ENCODE measurements around the gene FUCA2.

Gene FUCA2, protein sequence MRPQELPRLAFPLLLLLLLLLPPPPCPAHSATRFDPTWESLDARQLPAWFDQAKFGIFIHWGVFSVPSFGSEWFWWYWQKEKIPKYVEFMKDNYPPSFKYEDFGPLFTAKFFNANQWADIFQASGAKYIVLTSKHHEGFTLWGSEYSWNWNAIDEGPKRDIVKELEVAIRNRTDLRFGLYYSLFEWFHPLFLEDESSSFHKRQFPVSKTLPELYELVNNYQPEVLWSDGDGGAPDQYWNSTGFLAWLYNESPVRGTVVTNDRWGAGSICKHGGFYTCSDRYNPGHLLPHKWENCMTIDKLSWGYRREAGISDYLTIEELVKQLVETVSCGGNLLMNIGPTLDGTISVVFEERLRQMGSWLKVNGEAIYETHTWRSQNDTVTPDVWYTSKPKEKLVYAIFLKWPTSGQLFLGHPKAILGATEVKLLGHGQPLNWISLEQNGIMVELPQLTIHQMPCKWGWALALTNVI

DNA sequence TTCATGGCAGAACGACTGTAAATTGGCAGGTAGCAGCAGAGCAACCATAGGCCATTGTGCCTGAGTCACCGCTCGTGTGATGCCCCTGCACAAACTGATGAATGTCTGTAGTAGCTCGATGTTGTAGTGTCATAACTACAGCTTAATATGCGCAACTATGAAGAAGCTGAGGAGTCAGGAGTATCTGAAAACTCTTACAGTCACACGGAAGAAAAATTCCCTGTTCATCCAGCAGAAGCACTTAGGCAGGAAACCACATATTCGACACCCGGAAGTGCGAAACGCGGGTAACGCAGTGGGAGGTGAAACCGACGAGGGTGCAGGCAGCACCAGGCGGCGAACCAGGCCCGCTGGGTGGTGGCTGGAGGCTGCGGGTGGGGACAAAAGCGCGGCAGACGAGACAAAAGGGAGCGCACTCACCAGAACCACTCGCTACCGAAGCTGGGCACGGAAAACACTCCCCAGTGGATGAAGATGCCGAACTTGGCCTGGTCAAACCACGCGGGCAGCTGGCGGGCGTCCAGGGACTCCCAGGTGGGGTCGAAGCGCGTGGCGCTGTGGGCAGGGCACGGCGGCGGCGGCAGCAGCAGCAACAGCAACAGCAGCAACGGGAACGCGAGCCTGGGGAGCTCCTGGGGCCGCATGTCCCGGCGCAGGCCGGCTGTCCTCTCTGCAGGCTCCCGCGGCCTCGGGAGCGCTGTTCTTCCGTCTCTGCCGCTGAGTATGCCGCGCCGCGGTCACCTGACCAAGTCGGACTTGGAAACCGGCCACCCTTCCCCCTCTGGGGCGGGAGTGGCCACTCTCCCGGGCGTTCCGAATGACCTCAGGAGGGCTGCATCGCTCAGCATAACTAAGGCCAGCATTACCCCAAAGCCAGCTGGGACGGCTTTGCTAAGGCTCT is at the start of gene FUCA2:
FUCA2 (minus strand) TSS at position 730 of the 901 bp plus-strand sequence; CDS start at position 644, 86 bp downstream.
- DNase-seq (ENCODE audit: low spot score) = peak; percentile 92

DNA sequence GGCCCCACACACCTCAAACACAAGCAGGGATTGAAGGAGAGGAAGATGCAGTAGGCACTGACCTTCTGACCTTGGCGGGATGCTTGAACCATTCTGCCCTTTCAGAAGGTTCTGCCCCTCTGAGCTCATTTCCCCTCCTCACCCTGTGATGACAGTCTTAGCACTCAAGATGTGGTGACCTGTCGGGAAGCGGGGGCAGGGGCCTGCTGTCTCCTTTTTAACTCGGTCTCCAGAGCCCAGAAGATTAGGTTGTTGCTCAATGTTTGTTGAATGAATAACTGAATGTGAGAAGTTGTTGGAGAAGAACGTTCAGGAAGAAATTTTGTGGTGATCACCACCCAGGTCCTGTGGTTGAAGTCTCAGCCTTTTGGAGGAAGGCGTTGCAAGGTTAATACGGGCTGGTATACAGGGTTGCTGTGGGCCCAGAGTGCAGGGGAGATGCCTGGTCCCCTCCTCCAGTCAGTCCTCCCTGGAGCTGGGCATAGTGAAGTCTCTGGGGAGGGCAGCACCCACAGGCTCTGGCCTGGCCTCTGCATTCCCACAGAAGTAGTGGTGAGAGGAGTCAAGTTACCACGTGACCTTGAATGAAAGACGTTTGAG is 49.7 kb upstream of the FUCA2 start:
- DNase-seq (ENCODE audit: low spot score) = no peak

DNA sequence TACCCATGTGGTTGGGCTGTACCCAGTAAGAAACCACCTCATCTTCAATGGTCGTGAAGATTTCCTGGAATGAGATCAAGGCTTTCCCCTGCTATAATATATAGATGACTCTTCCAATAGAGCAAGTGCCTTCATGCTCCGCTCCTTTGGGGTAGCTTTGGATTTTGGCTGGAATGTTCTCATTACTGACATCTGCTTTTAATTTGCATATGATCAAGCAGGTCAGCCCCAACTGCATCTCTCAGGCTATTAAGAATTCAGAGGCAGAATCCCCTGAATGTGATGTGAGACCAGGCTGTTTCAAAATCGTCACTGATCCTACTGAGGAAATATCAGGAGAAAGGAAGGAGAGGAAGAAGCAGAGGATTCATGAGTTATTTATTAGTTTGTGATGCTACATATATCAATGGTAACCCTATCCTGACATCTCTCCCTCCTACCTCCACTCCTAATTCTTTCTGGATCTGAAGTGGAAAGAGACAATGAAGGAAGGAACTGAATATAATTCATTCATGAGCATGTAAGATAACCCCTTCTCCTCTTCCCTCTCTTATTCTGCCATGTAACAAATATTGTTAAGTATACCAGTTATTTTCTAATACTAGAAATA is 47.6 kb upstream of the FUCA2 start:
- DNase-seq (ENCODE audit: low spot score) = no peak

DNA sequence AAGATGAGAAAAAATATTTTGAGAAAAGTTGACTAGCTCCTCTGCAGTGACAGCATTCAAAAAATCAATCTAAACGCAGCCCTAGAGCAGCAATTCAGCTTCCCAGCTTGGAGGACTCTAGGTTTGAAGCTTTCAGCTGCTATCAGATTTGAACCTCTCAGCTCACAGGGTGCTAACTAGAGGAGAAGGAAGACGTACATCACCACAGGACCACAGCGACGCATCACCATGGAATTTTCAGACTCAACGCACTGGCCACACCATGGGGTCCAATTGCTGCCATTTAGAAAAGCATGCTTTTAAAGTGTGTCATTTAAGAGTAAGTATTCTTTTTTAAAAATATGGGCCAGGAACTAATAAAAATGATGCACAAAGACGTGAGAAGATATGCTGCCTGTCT is 45.0 kb upstream of the FUCA2 start:
- peak; percentile 78 for DNase-seq (ENCODE audit: low spot score)

DNA sequence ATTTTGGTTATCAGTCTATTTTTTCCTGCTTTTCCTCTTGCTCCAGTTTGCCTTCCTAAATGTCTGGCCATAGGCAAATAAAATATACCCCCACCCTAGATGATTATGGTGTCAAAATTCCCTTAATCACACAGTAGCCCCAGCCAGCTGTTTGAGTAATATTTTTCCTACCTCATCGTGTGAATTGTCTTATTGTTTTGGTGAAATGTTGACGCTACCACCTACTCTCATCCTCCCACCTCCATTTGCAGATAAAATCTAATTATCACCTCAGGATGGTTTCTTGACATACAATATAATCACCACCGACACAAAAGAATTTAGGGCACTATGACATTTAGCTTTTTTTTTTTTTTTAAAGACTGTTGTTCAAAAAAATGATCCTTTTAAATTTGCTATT is 44.1 kb upstream of the FUCA2 start:
- no peak for DNase-seq (ENCODE audit: low spot score)

DNA sequence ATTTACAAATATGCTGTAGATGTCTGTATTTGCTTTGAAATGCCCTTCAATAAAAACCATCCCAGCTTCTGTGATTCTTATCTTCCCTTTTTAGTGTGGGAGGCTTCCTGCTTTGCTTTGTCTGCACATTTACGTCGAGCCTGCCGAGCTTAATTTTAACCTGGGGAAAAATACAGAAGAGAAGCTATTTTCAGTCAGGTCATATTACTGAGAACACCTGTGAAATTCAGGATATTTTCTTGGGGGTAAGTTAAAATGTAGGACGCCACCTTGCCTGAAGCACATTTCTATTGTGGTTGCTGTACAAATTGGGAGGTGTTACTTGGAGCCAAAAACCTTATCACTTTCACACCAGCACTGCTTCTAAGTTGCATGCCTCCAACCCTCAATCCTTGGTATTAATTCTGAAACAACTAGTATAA is 43.6 kb upstream of the FUCA2 start:
- no peak for DNase-seq (ENCODE audit: low spot score)

DNA sequence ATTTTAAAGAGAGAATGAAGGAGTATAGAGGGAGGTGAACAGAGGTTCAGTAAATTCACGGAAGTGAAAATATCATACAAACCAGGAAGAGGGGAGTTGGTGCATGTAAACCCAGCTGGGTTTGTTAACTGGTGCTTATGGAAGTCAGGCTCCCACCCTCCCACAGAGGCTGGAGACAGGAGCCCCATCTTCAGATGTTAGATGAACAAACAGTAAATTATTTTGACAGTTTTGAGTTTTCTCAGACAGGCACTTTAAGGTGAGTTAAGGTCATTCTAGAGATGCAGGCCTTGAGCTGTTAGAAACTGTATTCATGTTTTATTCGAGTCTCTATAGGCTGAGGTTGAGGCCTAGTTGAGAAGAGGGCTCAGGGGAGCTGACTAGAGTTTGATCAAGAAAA is 41.8 kb upstream of the FUCA2 start:
- DNase-seq (ENCODE audit: low spot score) = no peak

DNA sequence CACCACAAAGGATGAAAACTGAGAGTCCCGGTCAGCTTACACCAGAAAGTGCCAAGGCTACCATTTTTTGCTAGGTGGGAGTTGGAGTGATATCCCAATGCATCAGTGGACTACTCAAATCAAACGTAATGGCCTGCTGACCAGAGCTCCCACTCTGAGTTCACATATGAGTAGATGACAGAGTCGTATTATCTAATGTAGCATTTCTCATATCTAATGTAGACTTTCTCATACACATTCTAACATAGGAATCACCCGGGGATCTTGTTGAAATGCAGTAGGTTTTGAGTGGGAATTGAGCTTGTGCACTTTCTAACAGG is 38.4 kb upstream of the FUCA2 start:
- DNase-seq (ENCODE audit: low spot score) = no peak

DNA sequence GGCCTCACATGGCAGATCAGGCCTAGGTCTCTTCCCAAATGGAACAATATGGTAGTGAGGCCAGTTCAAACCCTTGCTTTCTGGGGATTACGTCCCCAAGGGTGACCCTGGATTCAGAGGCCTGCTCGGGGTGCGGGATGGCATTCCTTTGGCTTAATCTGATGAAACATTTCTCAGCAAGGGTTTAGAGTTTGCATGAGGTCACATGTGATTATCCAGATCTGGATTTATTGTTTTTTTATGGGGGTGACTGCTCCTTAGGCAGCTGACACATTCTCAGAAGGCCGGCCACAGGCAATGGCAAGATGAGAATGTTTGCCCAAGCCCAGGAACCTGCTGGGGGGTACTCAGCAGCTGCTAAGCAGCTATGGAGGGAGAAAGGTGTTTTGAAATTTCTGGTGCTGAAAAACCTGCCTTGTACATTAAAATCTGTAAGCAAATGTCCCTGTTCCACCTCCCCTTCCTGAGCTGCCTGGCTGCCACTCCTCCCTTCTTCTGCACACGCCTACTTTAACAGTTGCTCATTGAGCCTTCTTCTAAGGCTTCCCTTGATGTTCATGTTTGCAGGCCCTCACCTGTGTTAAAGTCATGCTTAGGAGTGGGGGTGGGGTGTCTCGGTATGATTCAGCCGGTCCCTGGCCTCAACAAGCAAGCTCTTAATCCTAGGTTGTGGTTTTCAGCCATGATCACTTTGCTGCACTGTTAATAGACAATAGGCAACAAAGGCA is 37.9 kb upstream of the FUCA2 start:
- DNase-seq (ENCODE audit: low spot score) = no peak

DNA sequence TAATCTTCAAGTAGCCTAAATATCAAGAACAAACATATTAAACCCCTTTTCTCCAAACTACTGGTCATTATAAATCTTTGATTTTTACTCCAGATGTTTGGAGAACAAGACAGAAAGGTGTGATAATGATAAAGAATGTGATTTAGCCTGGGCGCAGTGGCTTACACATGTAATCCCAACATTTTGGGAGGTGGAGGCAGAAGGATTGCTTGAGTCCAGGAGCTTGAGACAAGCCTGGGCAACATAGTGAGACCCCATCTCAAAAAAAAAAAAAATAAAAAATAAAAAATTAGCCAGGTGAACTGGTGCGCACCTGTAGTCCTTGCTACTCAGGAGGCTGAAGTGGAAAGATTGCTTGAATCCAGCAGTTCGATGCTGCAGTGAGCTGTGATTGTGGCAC is 35.1 kb upstream of the FUCA2 start:
- DNase-seq (ENCODE audit: low spot score) = no peak

DNA sequence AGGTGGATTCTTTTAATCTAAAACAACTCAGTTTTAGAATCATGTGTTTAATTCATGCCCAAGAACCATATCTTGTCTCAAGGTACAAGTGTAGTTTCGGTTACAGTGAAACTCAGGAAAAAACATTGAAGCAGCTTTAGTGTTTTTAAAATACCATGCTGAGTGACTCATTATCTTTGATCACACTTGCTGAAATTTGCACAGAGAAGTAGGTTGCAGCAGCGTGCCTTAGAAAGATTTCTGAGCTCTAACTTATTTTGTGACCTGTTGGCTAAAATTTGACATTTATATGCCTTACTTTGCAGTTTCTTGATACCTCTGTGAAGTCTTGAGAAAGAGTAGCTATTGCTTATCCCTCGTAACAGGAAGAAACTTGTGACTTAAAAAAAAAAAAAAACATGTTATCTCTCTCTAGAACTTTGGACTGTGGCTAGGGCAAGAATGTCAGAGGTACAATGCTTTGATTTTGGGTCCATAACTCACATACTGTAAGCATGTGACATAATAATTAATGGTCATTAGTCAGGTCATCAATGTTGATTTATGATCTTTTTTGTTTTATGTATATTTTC is 34.5 kb upstream of the FUCA2 start:
- peak; percentile 33 for DNase-seq (ENCODE audit: low spot score)

DNA sequence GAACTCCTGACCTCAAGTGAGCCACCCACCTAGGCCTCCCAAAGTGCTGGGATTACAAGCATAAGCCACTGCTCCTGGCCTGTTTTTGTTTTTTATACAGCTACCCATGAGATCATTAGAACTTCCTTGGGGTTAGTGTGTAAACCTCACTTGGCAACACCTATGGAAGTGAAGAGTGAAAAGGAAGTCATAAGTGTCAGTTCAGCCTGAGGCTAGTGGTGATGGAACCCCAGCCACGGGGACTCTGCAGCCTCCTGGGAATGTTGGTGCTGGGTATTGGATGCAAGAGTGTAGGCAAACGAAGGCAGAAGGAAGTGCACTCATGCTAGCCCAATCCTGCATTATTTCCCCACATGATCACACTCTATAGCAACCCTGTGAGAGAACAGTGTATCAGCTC is 33.6 kb upstream of the FUCA2 start:
- no peak for DNase-seq (ENCODE audit: low spot score)

DNA sequence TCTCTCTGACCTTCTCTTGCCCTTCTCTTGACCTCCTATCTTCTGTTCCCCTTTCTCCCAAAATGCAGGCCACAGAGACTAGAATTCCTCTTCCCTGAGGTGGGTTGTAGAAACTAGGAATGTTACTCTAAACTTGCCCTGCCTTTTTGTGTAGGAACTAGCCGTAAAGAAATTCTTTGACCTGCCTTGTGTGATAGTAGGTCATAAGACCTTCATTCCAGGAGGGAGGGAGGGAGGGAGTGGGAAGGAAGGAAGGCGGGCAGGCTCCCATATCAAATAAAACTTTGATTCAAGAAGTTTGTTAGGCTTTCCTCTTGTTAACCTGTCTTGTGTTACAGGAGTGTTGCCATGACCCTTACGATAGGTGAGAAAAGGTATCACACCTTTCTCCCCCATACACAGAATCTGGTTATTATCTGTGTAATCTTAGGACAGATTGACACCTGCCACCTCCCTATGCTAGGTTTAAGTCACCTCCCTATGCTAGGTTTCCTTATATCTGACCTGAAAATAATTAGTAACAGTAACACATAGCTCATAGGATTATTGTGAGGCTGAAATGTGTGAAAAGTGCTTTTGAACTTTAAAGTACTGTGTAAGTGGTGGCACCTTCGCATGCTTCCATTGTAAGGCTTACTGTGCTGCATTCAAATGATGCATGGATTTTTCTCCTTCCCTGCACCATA is 32.6 kb upstream of the FUCA2 start:
- DNase-seq (ENCODE audit: low spot score) = no peak

DNA sequence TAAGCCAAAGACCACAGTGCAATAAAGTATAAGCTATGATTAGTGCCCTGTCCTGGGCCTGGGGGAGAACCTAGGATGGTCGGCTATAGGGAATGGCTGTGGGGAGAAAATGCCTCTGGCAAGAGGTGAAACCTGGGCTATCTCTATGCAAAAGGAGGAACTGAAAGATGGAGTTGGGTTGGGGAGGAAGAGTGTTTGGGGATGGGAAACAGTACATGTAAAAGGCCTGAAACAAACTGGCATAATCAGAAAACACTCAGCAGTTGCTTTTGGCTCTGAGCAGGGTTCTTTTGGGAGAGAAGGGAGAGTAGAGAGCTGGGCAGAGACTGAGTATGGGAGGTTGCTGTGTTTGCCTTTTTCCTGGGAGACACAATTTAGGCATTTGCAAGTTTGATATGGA is 31.9 kb upstream of the FUCA2 start:
- DNase-seq (ENCODE audit: low spot score) = no peak

DNA sequence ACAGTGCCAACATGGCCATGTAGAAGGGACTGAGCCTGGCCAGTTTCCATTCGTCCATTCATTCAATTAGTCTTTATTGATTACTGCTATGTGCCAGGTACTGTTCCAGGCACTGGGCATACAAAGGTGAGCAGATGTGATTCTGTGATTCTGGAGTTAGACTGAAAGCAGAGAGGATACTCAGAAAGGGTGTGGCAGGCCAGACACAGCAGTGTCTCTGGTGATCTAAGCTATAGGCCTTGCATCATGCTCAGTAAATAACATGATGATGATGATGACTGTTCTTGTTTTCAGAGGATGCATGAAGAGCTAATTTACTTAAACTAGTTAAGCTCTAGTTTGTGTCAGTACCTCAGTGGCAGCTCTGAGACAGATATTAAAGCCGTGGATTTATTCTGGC is 31.4 kb upstream of the FUCA2 start:
- DNase-seq (ENCODE audit: low spot score) = no peak

DNA sequence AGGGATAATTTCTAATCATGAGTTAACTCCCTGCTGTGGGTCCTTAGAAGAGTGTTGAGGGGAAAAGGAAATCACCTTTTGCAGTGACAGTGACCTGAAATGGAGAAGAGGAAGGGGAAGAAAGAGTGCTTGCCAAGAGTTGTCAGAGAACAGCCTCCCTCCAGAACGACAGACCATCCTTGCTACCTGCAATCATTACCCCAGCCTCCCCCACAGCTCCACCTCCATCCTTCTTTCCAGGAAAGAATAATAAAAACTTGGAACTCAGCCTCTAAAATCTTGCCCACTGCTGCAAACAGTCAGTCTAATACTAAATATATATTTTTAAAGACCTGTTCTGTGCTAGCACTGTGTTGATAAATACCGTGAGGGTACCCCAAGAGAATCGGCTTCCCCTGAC is 28.7 kb upstream of the FUCA2 start:
- no peak for DNase-seq (ENCODE audit: low spot score)

DNA sequence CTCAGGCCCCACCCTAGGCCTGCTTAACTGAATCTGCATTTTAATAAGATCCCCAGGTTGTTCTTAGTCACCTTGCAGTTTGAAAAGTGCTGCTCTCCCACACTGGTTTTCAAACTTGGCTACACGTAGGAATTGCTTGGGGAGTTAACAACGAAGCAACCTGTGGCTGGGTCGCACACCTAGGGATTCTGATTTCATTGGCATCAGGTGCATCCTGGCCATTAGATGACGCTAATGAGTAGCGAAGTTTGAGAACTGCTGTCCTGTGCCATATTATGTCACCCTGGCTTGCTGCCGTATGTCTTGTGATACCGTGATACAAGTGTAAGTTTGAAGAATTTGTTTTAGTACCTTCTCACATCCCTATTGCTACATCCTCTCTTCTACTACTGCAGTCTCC is 28.2 kb upstream of the FUCA2 start:
- no peak for DNase-seq (ENCODE audit: low spot score)

DNA sequence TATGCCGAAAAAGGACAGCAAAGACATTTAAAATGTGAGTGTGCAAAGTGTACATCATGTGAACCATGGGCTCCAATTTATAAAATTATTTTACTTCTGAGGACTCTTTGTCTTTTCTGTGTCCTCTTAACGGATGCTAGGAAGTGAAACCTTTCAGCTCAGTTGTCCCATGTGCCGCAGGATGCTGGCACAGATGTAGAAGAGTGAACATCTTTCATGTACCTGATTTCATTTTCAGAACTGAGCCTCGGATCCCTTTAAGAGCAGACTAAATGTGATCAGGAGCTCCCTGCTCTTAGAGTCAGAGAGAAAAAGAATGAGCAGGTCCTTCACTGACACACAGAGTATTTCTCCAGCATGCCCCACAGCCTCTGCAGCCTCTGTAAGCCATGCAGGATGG is 27.6 kb upstream of the FUCA2 start:
- DNase-seq (ENCODE audit: low spot score) = no peak

DNA sequence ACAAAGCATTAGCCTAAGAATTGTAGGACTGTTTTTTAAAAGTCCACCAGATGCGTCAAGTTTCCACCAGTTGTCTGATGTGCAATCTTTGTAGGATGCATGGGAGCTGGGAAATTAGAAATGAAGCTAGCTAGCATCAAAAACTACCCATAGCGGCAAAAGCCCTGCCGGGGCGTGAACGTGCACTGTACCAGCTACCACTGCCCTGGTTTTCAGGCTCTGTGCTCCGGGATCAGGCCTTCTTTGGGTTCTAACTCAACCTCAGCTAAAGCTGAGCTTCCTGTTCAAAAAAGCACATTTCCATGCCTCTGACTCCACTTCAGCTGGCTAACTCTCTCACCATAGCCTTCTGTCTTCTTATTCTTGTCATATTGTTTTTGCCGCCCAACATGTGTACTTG is 26.9 kb upstream of the FUCA2 start:
- no peak for DNase-seq (ENCODE audit: low spot score)

DNA sequence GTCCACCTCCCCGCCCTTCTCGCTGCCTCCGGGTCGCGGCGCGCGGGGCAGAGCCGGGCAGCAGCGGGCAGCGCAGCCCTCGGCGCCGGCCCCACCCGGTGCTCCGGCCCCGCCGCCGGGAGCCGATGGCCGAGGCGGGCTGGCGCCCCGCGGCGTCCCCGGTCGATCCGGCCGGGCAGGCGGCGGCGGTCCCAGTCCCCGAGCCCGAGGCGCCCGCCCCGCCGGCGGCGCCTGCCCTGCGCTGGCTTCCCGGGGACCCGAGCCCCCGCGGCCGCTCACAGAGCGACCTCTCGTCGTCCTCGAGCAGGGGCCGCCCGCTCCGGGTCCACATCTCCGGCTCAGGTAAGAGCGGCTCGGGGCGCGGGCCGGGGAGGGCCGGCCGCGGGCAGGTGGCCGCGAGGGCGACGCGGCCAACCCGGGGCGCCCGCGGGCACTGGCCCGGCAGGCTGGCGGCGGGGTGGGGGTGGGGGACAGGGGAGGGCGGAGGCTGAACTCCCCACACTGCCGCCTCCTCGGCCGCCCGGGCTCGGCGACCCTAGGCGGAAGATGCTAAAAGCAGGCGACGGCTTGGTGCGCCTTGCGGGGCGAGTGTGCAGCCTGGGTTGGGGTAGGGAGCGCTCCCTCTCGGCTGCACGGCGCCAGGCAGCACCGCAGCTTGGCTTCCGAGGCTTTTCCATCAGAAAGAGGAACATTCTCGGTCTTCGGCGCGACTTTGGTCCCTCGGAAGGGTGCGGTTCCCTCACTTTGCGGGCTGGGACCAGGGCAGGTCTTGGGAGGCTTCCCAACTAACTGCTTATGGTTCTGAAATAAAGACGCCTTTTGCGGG is 25.6 kb upstream of the FUCA2 start:
- peak; percentile 85 for DNase-seq (ENCODE audit: low spot score)

Measured in GM03348 (cell line).